Fibroblast of lung (primary cell): Measurements from ENCODE around the gene RARRES2. TPM values are rescaled to one million over a fixed set of nuclear protein-coding genes. Genes with fewer than 3 reads are reported as not detected.

Source experiments
- DNase-seq, 2 donors: peaks; one replicate each; pipeline versions ENCODE4 v3.0.0 to v3.0.0-alpha.2; 2010; ENCODE audit warnings: low read depth in 2 of 2
- H2AFZ ChIP-seq: 2 replicates; pipeline ENCODE4 v1.5.1; 2012; ENCODE audit warnings: low read length, control low read depth, inconsistent platforms
- H3K27ac ChIP-seq: 2 replicates; pipeline ENCODE4 v1.5.1; 2011; ENCODE audit warnings: low read length, control low read depth; ENCODE audit not compliant: insufficient read depth
- H3K27me3 ChIP-seq: 2 replicates; pipeline ENCODE4 v1.5.1; 2011; ENCODE audit warnings: mild to moderate bottlenecking, low read length; ENCODE audit not compliant: control insufficient read depth, insufficient read depth
- H3K36me3 ChIP-seq: 2 replicates; pipeline ENCODE4 v1.5.1; 2011; ENCODE audit warnings: low read length; ENCODE audit not compliant: control insufficient read depth, insufficient read depth
- H3K4me1 ChIP-seq: 2 replicates; pipeline ENCODE4 v1.5.1; 2011; ENCODE audit warnings: low read length; ENCODE audit not compliant: control insufficient read depth, insufficient read depth; ENCODE audit errors: extremely low read depth
- H3K4me2 ChIP-seq: 2 replicates; pipeline ENCODE4 v1.5.1; 2011; ENCODE audit warnings: low read length, control low read depth; ENCODE audit not compliant: insufficient read depth; ENCODE audit errors: extremely low read depth
- H3K4me3 ChIP-seq, 4 experiments: fragments of 200-600 bp in 1 of 4; sonication (generic) in 1 of 4; replicated peaks in 1 of 4; 2 replicates each; pipeline ENCODE4 v1.5.1; 2011 to 2016; ENCODE audit warnings: low read length in 4 of 4, low read depth in 3 of 4, mild to moderate bottlenecking in 3 of 4, control low read depth in 2 of 4, inconsistent platforms in 1 of 4, mixed read lengths in 1 of 4; ENCODE audit not compliant: insufficient read depth in 1 of 4; ENCODE audit errors: control extremely low read depth in 1 of 4
- H3K79me2 ChIP-seq: 2 replicates; pipeline ENCODE4 v1.5.1; 2012; ENCODE audit warnings: mild to moderate bottlenecking, low read length, inconsistent platforms; ENCODE audit not compliant: control insufficient read depth, insufficient read depth
- H3K9ac ChIP-seq: 2 replicates; pipeline ENCODE4 v1.5.1; 2011; ENCODE audit warnings: mild to moderate bottlenecking, low read length, control low read depth; ENCODE audit not compliant: insufficient read depth
- H3K9me3 ChIP-seq: 2 replicates; pipeline ENCODE4 v1.5.1; 2012; ENCODE audit warnings: low read depth, low read length; ENCODE audit not compliant: control insufficient read depth, insufficient read depth
- H4K20me1 ChIP-seq: 2 replicates; pipeline ENCODE4 v1.5.1; 2011; ENCODE audit warnings: low read length; ENCODE audit not compliant: control insufficient read depth, insufficient read depth; ENCODE audit errors: extremely low read depth
- CTCF ChIP-seq, 2 donors: IDR thresholded peaks in 1 of 2; conservative IDR thresholded peaks in 1 of 2; 1 replicate in 1 of 2; 2 replicates in 1 of 2; pipeline ENCODE4 v1.5.1; 2011 to 2012; ENCODE audit warnings: low read length in 2 of 2, control low read depth in 1 of 2, inconsistent platforms in 1 of 2, low read depth in 1 of 2, mild to moderate bottlenecking in 1 of 2
- EZH2 ChIP-seq: IDR thresholded peaks from 2 replicates; pipeline ENCODE4 v1.5.1; 2012; ENCODE audit warnings: low read length, control low read depth, mild to moderate bottlenecking; ENCODE audit errors: missing control alignments
- polyA plus RNA-seq, 2 donors: library from polyadenylated mRNA; depleted of rRNA in 1 of 2; stranded (reverse) in 1 of 2; unstranded in 1 of 2; fragments of >200 nt; gene quantifications; 2 replicates each; pipeline ENCODE4 v1.2.1, GENCODE V29; 2011 to 2012; ENCODE audit warnings: missing spikeins in 1 of 2
- total RNA-seq: library from RNA; depleted of rRNA; stranded (reverse); fragments of >200 nt; gene quantifications from 2 replicates; pipeline ENCODE4 v1.2.1, GENCODE V29; 2014

Gene RARRES2
- total and polyA plus RNA-seq, 2 donors (not counting 1 experiment from before 2014, with no cell fraction given), result 65.6 to 67.0 TPM

- H3K27ac ChIP-seq, result no peak overlapping the region
- H3K79me2 ChIP-seq, result peaks cover 14% of the 10 kb centered on the region
- no peak overlapping the region for H3K9ac ChIP-seq
- no peaks in the 10 kb centered on the region for H3K36me3 ChIP-seq
- DNase-seq, result no peak
- H3K4me3 ChIP-seq, result no peak overlapping the region
- no peak overlapping the region for H2AFZ ChIP-seq
- no peaks in the 10 kb centered on the region for H3K9me3 ChIP-seq
- H3K27me3 ChIP-seq, result no peaks in the 10 kb centered on the region
- TF ChIP-seq EZH2 (no peak), CTCF (conservative IDR thresholded peaks at IDR 0.05 in 1 of 2, IDR thresholded peaks at IDR 0.05 in 1 of 2; ENCODE audit: low read depth in 1 of 2, low read length in 2 of 2) (no peak)
- H3K4me1 ChIP-seq, result peaks cover 2% of the 10 kb centered on the region
- no peaks in the 10 kb centered on the region for H4K20me1 ChIP-seq
- H3K4me2 ChIP-seq, result no peak overlapping the region
Measured at GRCh38 chr7:150365194-150365593, 23.8 kb upstream of the RARRES2 start.

- no peak overlapping the region for H3K4me2 ChIP-seq
- no peak overlapping the region for H3K4me3 ChIP-seq
- no peaks in the 10 kb centered on the region for H4K20me1 ChIP-seq
- no peaks in the 10 kb centered on the region for H3K27me3 ChIP-seq
- no peak overlapping the region for H2AFZ ChIP-seq
- no peaks in the 10 kb centered on the region for H3K36me3 ChIP-seq
- no peak overlapping the region for H3K9ac ChIP-seq
- H3K79me2 ChIP-seq, result peaks cover under 1% of the 10 kb centered on the region
- H3K27ac ChIP-seq, result no peak overlapping the region
- H3K9me3 ChIP-seq, result no peaks in the 10 kb centered on the region
- no peak for DNase-seq
- no peaks in the 10 kb centered on the region for H3K4me1 ChIP-seq
- TF ChIP-seq EZH2 (no peak), CTCF (conservative IDR thresholded peaks at IDR 0.05 in 1 of 2, IDR thresholded peaks at IDR 0.05 in 1 of 2; ENCODE audit: low read depth in 1 of 2, low read length in 2 of 2) (no peak)
Measured at GRCh38 chr7:150363872-150364271, 22.4 kb upstream of the RARRES2 start.

- H3K9me3 ChIP-seq, result no peaks in the 10 kb centered on the region
- no peak overlapping the region for H3K4me2 ChIP-seq
- no peaks in the 10 kb centered on the region for H4K20me1 ChIP-seq
- no peak overlapping the region for H3K27ac ChIP-seq
- no peaks in the 10 kb centered on the region for H3K4me1 ChIP-seq
- H3K36me3 ChIP-seq, result no peaks in the 10 kb centered on the region
- no peaks in the 10 kb centered on the region for H3K27me3 ChIP-seq
- H3K4me3 ChIP-seq, result no peak overlapping the region
- no peak for DNase-seq
- no peak overlapping the region for H3K9ac ChIP-seq
- no peaks in the 10 kb centered on the region for H3K79me2 ChIP-seq
- no peak overlapping the region for H2AFZ ChIP-seq
- no peak for TF ChIP-seq CTCF (conservative IDR thresholded peaks at IDR 0.05 in 1 of 2, IDR thresholded peaks at IDR 0.05 in 1 of 2; ENCODE audit: low read depth in 1 of 2, low read length in 2 of 2)
- TF ChIP-seq EZH2, result no peak
Measured at GRCh38 chr7:150363370-150363769, 21.9 kb upstream of the RARRES2 start.
